Mesenchymal stem cell (in vitro differentiated cells and primary cell): ENCODE data around the gene RPAP2.
"Not testable (repeated sequence)": the region's sequence is repeated elsewhere in the genome, so short reads cannot be mapped to it uniquely, and the experiment has no call there.

Experiments
- DNase-seq: peaks from one replicate; pipeline ENCODE4 v3.0.0-alpha.2; 2013
- H2AFZ ChIP-seq: one replicate; pipeline ENCODE4 v1.6.1; 2013; ENCODE audit warnings: low read depth, mild to moderate bottlenecking, control low read depth, inconsistent platforms, low read length, moderate library complexity
- H2AK5ac ChIP-seq: 2 replicates; pipeline ENCODE4 v1.6.1; 2013; ENCODE audit warnings: low read length, moderate library complexity, mild to moderate bottlenecking, inconsistent platforms; ENCODE audit not compliant: severe bottlenecking
- H2BK120ac ChIP-seq: one replicate; pipeline ENCODE4 v1.6.1; 2013; ENCODE audit warnings: low read depth, mild to moderate bottlenecking, inconsistent platforms, low read length, moderate library complexity
- H2BK12ac ChIP-seq, 2 experiments: one replicate each; pipeline ENCODE4 v1.6.1; 2013; ENCODE audit warnings: inconsistent platforms in 2 of 2, low read length in 2 of 2, mild to moderate bottlenecking in 2 of 2, moderate library complexity in 2 of 2, control low read depth in 1 of 2
- H2BK15ac ChIP-seq: one replicate; pipeline ENCODE4 v1.6.1; 2013; ENCODE audit warnings: mild to moderate bottlenecking, low read depth, inconsistent platforms; ENCODE audit not compliant: poor library complexity, severe bottlenecking
- H2BK5ac ChIP-seq: 2 replicates; pipeline ENCODE4 v1.6.1; 2013; ENCODE audit warnings: low read depth, mild to moderate bottlenecking, low read length, control low read depth, inconsistent platforms; ENCODE audit not compliant: poor library complexity, severe bottlenecking
- H3K14ac ChIP-seq, 2 experiments: one replicate each; pipeline ENCODE4 v1.6.1; 2013; ENCODE audit warnings: inconsistent platforms in 2 of 2, low read length in 2 of 2, control low read depth in 1 of 2, mild to moderate bottlenecking in 1 of 2, moderate library complexity in 1 of 2
- H3K18ac ChIP-seq, 2 experiments: one replicate each; pipeline ENCODE4 v1.6.1; 2013; ENCODE audit warnings: inconsistent platforms in 2 of 2, low read length in 2 of 2, control low read depth in 1 of 2, low read depth in 1 of 2, mild to moderate bottlenecking in 1 of 2
- H3K23ac ChIP-seq, 2 experiments: one replicate each; pipeline ENCODE4 v1.6.1; 2013; ENCODE audit warnings: inconsistent platforms in 2 of 2, low read length in 2 of 2, mild to moderate bottlenecking in 2 of 2, moderate library complexity in 2 of 2, control low read depth in 1 of 2
- H3K27ac ChIP-seq: 2 replicates; pipeline ENCODE4 v1.5.1; 2013; ENCODE audit warnings: mild to moderate bottlenecking, moderate library complexity, low read length, control low read depth, inconsistent platforms; ENCODE audit not compliant: poor library complexity, severe bottlenecking
- H3K27me3 ChIP-seq, 2 experiments: 2 replicates each; pipeline versions ENCODE4 v1.6.1 to v1.7.0; 2013; ENCODE audit warnings: low read length in 2 of 2, mild to moderate bottlenecking in 2 of 2, moderate library complexity in 2 of 2, control low read depth in 1 of 2, inconsistent platforms in 1 of 2; ENCODE audit not compliant: control insufficient read depth in 1 of 2, insufficient read depth in 1 of 2
- H3K36me3 ChIP-seq, 2 experiments: 2 replicates each; pipeline versions ENCODE4 v1.6.1 to v1.7.0; 2013; ENCODE audit warnings: low read length in 2 of 2, control low read depth in 1 of 2, inconsistent platforms in 1 of 2, low read depth in 1 of 2, mild to moderate bottlenecking in 1 of 2; ENCODE audit not compliant: insufficient read depth in 2 of 2, control insufficient read depth in 1 of 2
- H3K4ac ChIP-seq, 2 experiments: one replicate each; pipeline ENCODE4 v1.6.1; 2013; ENCODE audit warnings: inconsistent platforms in 2 of 2, low read length in 2 of 2, mild to moderate bottlenecking in 2 of 2, moderate library complexity in 2 of 2, control low read depth in 1 of 2, low read depth in 1 of 2
- H3K4me1 ChIP-seq: 2 replicates; pipeline ENCODE4 v1.6.1; 2013; ENCODE audit warnings: low read depth, low read length, control low read depth; ENCODE audit not compliant: control insufficient read depth, insufficient read depth
- H3K4me2 ChIP-seq: 2 replicates; pipeline ENCODE4 v1.6.1; 2013; ENCODE audit warnings: low read length, mild to moderate bottlenecking, inconsistent platforms; ENCODE audit not compliant: poor library complexity, severe bottlenecking
- H3K4me3 ChIP-seq, 2 experiments: 2 replicates each; pipeline versions ENCODE4 v1.5.1 to v1.7.0; 2013; ENCODE audit warnings: low read length in 2 of 2, mild to moderate bottlenecking in 2 of 2, control low read depth in 1 of 2, low read depth in 1 of 2; ENCODE audit not compliant: insufficient read depth in 1 of 2
- H3K79me1 ChIP-seq: replicated peaks from 2 replicates; pipeline ENCODE4 v1.6.1; 2013; ENCODE audit warnings: mild to moderate bottlenecking, control low read depth, low read length, inconsistent platforms; ENCODE audit not compliant: poor library complexity, severe bottlenecking
- H3K9ac ChIP-seq: 2 replicates; pipeline ENCODE4 v1.7.0; 2013; ENCODE audit warnings: mild to moderate bottlenecking, low read length, moderate library complexity
- H3K9me3 ChIP-seq: 2 replicates; pipeline ENCODE4 v1.7.0; 2013; ENCODE audit warnings: mild to moderate bottlenecking, low read length; ENCODE audit not compliant: control insufficient read depth
- H4K8ac ChIP-seq: one replicate; pipeline ENCODE4 v1.6.1; 2013; ENCODE audit warnings: inconsistent platforms, mild to moderate bottlenecking, low read length, moderate library complexity
- H4K91ac ChIP-seq: one replicate; pipeline ENCODE4 v1.6.1; 2013; ENCODE audit warnings: mild to moderate bottlenecking, low read length, inconsistent platforms
- WGBS: methylation state at CpG from one replicate; pipeline ENCODE4 v1.1.7; 2013; ENCODE audit warnings: mixed read lengths; 5-methylcytosine and 5-hydroxymethylcytosine counted together

RPAP2 gene

DNA sequence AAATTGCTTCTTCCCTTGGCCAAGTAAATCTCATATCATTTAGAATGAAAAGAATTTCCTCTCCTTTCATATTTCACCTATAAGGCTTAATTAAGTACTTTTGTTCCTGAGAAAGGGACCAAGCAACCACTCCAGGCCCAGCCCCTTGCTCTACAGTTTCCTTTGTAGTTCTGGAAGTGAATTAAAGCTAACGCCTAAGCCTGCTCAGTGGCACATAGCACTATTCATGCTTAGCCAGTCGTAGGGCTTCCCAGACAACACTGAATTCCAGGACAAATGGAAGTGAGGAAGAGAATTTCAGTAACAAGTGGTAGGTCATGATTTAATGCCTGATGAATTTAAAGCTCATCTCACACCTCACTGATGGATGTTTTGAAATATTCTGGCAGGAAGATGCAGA, 73.3 kb downstream of the RPAP2 start:
- Histone ChIP-seq H2BK5ac (no peak overlapping the region), H2BK12ac (no peak overlapping the region), H2AK5ac (no peak overlapping the region), H3K9me3 (no peaks in the 10 kb centered on the region), H3K4ac (no peak overlapping the region), H3K4me3 (no peak overlapping the region), H3K4me1 (no peaks in the 10 kb centered on the region), H3K4me2 (no peak overlapping the region), H3K79me1 (no peaks in the 10 kb centered on the region), H2BK120ac (no peak overlapping the region), H3K27ac (no peak overlapping the region), H2AFZ (no peak overlapping the region), H3K23ac (no peak overlapping the region), H2BK15ac (no peak overlapping the region), H3K27me3 (no peaks in the 10 kb centered on the region), H3K9ac (no peak overlapping the region), H4K91ac (no peak overlapping the region), H4K8ac (no peak overlapping the region), H3K36me3 (peaks cover 6 to 41% of the 10 kb centered on the region in 2 experiments), H3K18ac (no peak overlapping the region), H3K14ac (no peak overlapping the region)
- 96% methylated on average over 2 of the region's 2 CpGs for WGBS
- DNase-seq, result no peak

DNA sequence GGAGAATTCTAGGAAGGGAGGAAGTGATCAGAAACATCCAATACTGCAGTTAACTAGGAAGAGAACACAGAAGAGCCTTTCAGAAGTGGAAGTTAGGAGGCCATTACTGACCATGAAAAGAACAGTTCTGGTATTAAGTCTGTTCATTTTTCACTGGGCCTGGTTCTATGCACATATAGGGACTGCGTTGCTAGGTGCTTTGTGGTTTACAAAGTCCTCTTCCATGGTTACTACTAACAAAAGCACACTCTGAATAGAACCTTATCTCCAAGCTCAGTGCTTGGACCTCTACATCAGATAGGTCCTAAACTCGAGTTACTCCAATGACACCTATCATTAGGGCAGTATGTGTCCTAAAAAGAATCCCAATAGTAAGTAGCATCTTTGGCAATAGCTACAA, 75.4 kb downstream of the RPAP2 start:
- Histone ChIP-seq H4K91ac (no peak overlapping the region), H3K9me3 (no peaks in the 10 kb centered on the region), H2BK15ac (no peak overlapping the region), H3K4me3 (no peak overlapping the region), H3K14ac (no peak overlapping the region), H3K18ac (no peak overlapping the region), H3K23ac (no peak overlapping the region), H2BK120ac (no peak overlapping the region), H3K4ac (no peak overlapping the region), H4K8ac (no peak overlapping the region), H2AFZ (no peak overlapping the region), H2BK5ac (no peak overlapping the region), H3K79me1 (no peaks in the 10 kb centered on the region), H3K36me3 (peaks cover 5 to 25% of the 10 kb centered on the region in 2 experiments), H2AK5ac (no peak overlapping the region), H3K27me3 (no peaks in the 10 kb centered on the region), H3K4me2 (no peak overlapping the region), H3K4me1 (no peaks in the 10 kb centered on the region), H2BK12ac (no peak overlapping the region), H3K9ac (no peak overlapping the region), H3K27ac (no peak overlapping the region)
- 100% methylated on average over 2 of the region's 2 CpGs for WGBS
- no peak for DNase-seq

DNA sequence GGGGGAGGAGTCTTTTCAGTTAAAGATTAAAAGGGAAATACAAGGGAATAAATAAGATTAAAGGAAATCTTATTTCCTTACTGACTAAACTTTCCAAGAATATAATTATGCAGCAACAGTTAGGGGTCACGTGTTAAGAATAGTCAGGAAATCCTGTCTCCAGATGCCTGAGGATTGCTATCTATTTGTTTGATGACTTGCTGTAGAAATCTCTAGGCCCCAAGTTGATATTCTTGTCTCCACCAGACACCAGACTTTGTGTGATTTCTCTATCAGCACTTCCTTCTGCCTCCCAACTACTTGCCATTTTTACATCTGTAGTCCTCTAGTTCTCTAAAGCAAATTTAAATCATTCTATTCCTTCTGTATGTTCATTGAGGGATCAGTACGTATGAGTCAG, 77.5 kb downstream of the RPAP2 start:
- Histone ChIP-seq H2AFZ (no peak overlapping the region), H2AK5ac (no peak overlapping the region), H3K4me1 (no peaks in the 10 kb centered on the region), H3K9me3 (no peaks in the 10 kb centered on the region), H2BK120ac (no peak overlapping the region), H3K79me1 (peaks cover 2% of the 10 kb centered on the region), H2BK12ac (no peak overlapping the region), H2BK15ac (no peak overlapping the region), H3K18ac (no peak overlapping the region), H3K9ac (no peak overlapping the region), H3K36me3 (peaks cover 0 to 18% of the 10 kb centered on the region in 2 experiments), H3K4me3 (no peak overlapping the region), H4K91ac (no peak overlapping the region), H3K23ac (no peak overlapping the region), H2BK5ac (no peak overlapping the region), H3K14ac (no peak overlapping the region), H3K27me3 (no peaks in the 10 kb centered on the region), H3K4me2 (no peak overlapping the region), H4K8ac (no peak overlapping the region), H3K4ac (no peak overlapping the region), H3K27ac (no peak overlapping the region)
- no peak for DNase-seq
- no CpG with 5 or more reads among the region's 2 CpGs for WGBS

DNA sequence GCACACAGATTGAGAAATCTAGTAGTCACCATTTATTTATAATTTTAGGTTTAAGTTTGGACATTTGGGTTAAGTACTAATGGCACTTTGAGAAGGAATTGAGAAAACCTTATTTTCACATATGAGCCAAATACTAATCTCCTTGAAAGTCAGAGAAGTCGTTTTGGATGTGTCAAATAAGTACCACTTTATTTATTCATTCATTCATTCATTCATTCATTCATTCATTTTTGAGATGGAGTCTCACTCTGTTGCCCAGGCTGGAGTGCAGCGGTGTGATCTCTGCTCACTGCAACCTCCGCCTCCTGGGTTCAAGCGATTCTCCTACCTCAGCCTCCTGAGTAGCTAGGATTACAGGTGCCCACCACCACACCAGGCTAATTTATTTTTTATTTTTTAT, 79.1 kb downstream of the RPAP2 start:
- not testable (repeated sequence) for H3K27ac ChIP-seq, H4K8ac ChIP-seq, H2BK120ac ChIP-seq, H2AFZ ChIP-seq, H2AK5ac ChIP-seq, H3K79me1 ChIP-seq, H2BK15ac ChIP-seq, H2BK12ac ChIP-seq, H2BK5ac ChIP-seq, H3K4ac ChIP-seq, H3K4me2 ChIP-seq, H3K9me3 ChIP-seq, DNase-seq, H3K4me3 ChIP-seq, H3K14ac ChIP-seq, H3K9ac ChIP-seq, H3K18ac ChIP-seq, H3K27me3 ChIP-seq, H3K4me1 ChIP-seq, H4K91ac ChIP-seq, H3K23ac ChIP-seq
- WGBS, result 99% methylated on average over 3 of the region's 4 CpGs
- peaks cover 0 to 10% of the 10 kb centered on the region in 2 experiments for H3K36me3 ChIP-seq
